GM23338 (cell line): Measurements from ENCODE around the gene MLH1. TPM values are rescaled to one million over a fixed set of nuclear protein-coding genes. Genes with fewer than 3 reads are reported as not detected.
"Not testable (repeated sequence)": the region's sequence is repeated elsewhere in the genome, so short reads cannot be mapped to it uniquely, and the experiment has no call there.

Experiments used
- ATAC-seq: fragments of 200-7000 bp; cut with Tn5 transposase; 3 replicates; pipeline ENCODE4 v1.9.1; 2020
- DNase-seq: peaks from one replicate; pipeline ENCODE4 v3.0.0-alpha.2; 2015; ENCODE audit warnings: low spot score
- H2AFZ ChIP-seq: fragments of 200-600 bp; sonication (generic); 2 replicates; pipeline ENCODE4 v1.8.0; 2016; ENCODE audit warnings: antibody characterized with exemption, mild to moderate bottlenecking, moderate library complexity
- H3F3A ChIP-seq: fragments of 200-600 bp; sonication (generic); replicated peaks from 2 replicates; pipeline ENCODE4 v1.8.0; 2017; ENCODE audit warnings: antibody characterized with exemption, mixed run types, low read depth
- H3K27ac ChIP-seq: fragments of 200-600 bp; sonication (generic); 2 replicates; pipeline ENCODE4 v1.6.1; 2016; ENCODE audit warnings: low read depth
- H3K27me3 ChIP-seq: fragments of 200-600 bp; sonication (generic); 2 replicates; pipeline ENCODE4 v1.8.0; 2016; ENCODE audit warnings: mild to moderate bottlenecking, mixed run types, moderate library complexity; ENCODE audit not compliant: insufficient read depth
- H3K36me3 ChIP-seq: fragments of 200-600 bp; sonication (generic); 2 replicates; pipeline ENCODE4 v1.8.0; 2016; ENCODE audit warnings: mild to moderate bottlenecking; ENCODE audit not compliant: insufficient read depth
- H3K4me1 ChIP-seq: fragments of 200-600 bp; sonication (generic); 2 replicates; pipeline ENCODE4 v1.8.0; 2016; ENCODE audit warnings: mild to moderate bottlenecking, moderate library complexity; ENCODE audit not compliant: insufficient read depth
- H3K4me2 ChIP-seq: fragments of 200-600 bp; sonication (generic); 2 replicates; pipeline ENCODE4 v1.7.1; 2017; ENCODE audit warnings: mixed run types
- H3K4me3 ChIP-seq: fragments of 200-600 bp; sonication (generic); 2 replicates; pipeline ENCODE4 v1.6.1; 2016; ENCODE audit warnings: mixed run types
- H3K79me2 ChIP-seq: fragments of 200-600 bp; sonication (generic); replicated peaks from 2 replicates; pipeline ENCODE4 v1.8.0; 2017; ENCODE audit warnings: mild to moderate bottlenecking; ENCODE audit not compliant: insufficient read depth
- H3K9me2 ChIP-seq: fragments of 200-600 bp; sonication (generic); 2 replicates; pipeline ENCODE4 v1.8.0; 2017; ENCODE audit not compliant: insufficient read depth
- H4K20me1 ChIP-seq: fragments of 200-600 bp; sonication (generic); replicated peaks from 2 replicates; pipeline ENCODE4 v1.8.0; 2017; ENCODE audit warnings: mild to moderate bottlenecking; ENCODE audit not compliant: insufficient read depth
- H3K27ac Mint-ChIP-seq: 2 replicates; pipeline ENCODE4 v1.8.0; 2020; ENCODE audit warnings: inconsistent platforms, mild to moderate bottlenecking, moderate library complexity, mixed read lengths
- H3K27me3 Mint-ChIP-seq: 3 replicates; pipeline ENCODE4 v1.8.0; 2022; ENCODE audit warnings: low read depth, mild to moderate bottlenecking, moderate library complexity, mixed read lengths, inconsistent platforms; ENCODE audit not compliant: insufficient read depth, poor library complexity
- H3K36me3 Mint-ChIP-seq: 3 replicates; pipeline ENCODE4 v1.8.0; 2021; ENCODE audit warnings: low read depth, mild to moderate bottlenecking, inconsistent platforms, moderate library complexity, mixed read lengths
- H3K4me1 Mint-ChIP-seq: 3 replicates; pipeline ENCODE4 v1.8.0; 2020; ENCODE audit warnings: mild to moderate bottlenecking, inconsistent platforms, mixed read lengths
- H3K4me3 Mint-ChIP-seq: 3 replicates; pipeline ENCODE4 v1.8.0; 2021; ENCODE audit warnings: moderate library complexity, mild to moderate bottlenecking, inconsistent platforms, mixed read lengths
- H3K9me3 Mint-ChIP-seq: 3 replicates; pipeline ENCODE4 v1.8.0; 2020; ENCODE audit warnings: moderate library complexity, mild to moderate bottlenecking, inconsistent platforms, mixed read lengths
- CREB1 ChIP-seq: fragments of 250-450 bp; sonication (Bioruptor Pico); IDR thresholded peaks from 2 replicates; pipeline ENCODE4 v1.5.0; 2020; ENCODE audit warnings: low read depth, mild to moderate bottlenecking, moderate library complexity
- EZH2 ChIP-seq: fragments of 200-600 bp; sonication (generic); IDR thresholded peaks from one replicate; pipeline ENCODE4 v1.8.0; 2017; ENCODE audit warnings: antibody characterized with exemption, mild to moderate bottlenecking, low read depth; ENCODE audit not compliant: unreplicated experiment
- EZH2phosphoT487 ChIP-seq: fragments of 200-600 bp; sonication (generic); IDR thresholded peaks from one replicate; pipeline ENCODE4 v1.8.1; 2018; ENCODE audit warnings: antibody characterized with exemption; ENCODE audit not compliant: unreplicated experiment
- POLR2AphosphoS5 ChIP-seq: IDR thresholded peaks from 2 replicates; pipeline ENCODE4 v1.6.1; 2016; ENCODE audit warnings: antibody characterized with exemption, low read depth
- STAT1 ChIP-seq: IDR thresholded peaks from one replicate; pipeline ENCODE4 v1.6.1; 2016; ENCODE audit warnings: antibody characterized with exemption; ENCODE audit not compliant: unreplicated experiment
- ZNF331 ChIP-seq: fragments of 250-450 bp; sonication (Bioruptor Pico); IDR thresholded peaks from 2 replicates; pipeline ENCODE4 v1.5.0; 2020; ENCODE audit warnings: low read depth, mild to moderate bottlenecking, moderate library complexity
- polyA plus RNA-seq: library from polyadenylated mRNA; unstranded; fragments of >200 nt; fragmentation: Nextera tagmentation; extraction: Ambion mirVana; gene quantifications from 2 replicates; pipeline ENCODE4 v1.2.1, GENCODE V29; 2016
- total RNA-seq: library from RNA; depleted of rRNA; stranded (reverse); fragments of >200 nt; shearing (Covaris generic); gene quantifications from 2 replicates; pipeline ENCODE4 v1.2.3, GENCODE V29; 2014
- TF ChIP-seq, protein P1 (sequence below), 2 experiments: fragments of 200-600 bp in 1 of 2; sonication (generic) in 1 of 2; conservative IDR thresholded peaks; 2 replicates each; pipeline versions ENCODE4 v1.5.1 to v1.6.1; 2016 to 2017; ENCODE audit warnings: antibody characterized with exemption in 2 of 2, low read depth in 2 of 2, mild to moderate bottlenecking in 2 of 2, moderate library complexity in 1 of 2
- TF ChIP-seq, protein P2 (sequence below): IDR thresholded peaks from one replicate; pipeline ENCODE4 v1.6.1; 2018; ENCODE audit warnings: antibody characterized with exemption; ENCODE audit not compliant: unreplicated experiment
- TF ChIP-seq, protein P3 (sequence below): fragments of 250-450 bp; sonication (Bioruptor Pico); IDR thresholded peaks from 2 replicates; pipeline ENCODE4 v1.5.0; 2020; ENCODE audit warnings: mild to moderate bottlenecking, moderate library complexity

Gene MLH1
- total and polyA plus RNA-seq, 2 experiments from 2014 or later: 31.7 to 58.0 TPM

DNA sequence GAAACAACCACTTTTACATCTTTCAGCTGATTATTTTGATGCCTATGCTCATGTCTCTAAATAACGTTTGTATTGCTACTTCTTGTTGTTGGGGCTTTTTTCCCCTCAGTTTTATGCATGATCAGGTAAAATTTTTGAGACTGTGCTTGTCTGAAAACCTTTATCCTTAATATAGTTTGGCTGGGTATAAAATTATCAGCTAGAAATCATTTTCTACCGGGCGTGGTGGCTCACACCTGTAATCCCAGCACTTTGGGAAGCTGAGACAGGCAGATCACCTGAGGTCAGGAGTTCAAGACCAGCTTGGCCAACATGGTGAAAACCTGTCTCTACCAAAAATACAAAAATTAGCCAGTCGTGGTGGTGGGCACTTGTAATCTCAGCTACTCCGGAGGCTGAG, 45.5 kb upstream of the MLH1 start:
- H3K4me3 ChIP-seq, H3K4me3 Mint-ChIP-seq, ATAC-seq, H3K79me2 ChIP-seq, DNase-seq, H3K9me2 ChIP-seq, H4K20me1 ChIP-seq, H2AFZ ChIP-seq, H3K4me1 Mint-ChIP-seq, H3K4me2 ChIP-seq, H3K27ac ChIP-seq, H3F3A ChIP-seq, H3K36me3 ChIP-seq, H3K27ac Mint-ChIP-seq: not testable (repeated sequence)
- Histone ChIP-seq H3K27me3 (peaks cover 34% of the 10 kb centered on the region), H3K4me1 (peaks cover 11% of the 10 kb centered on the region)
- peaks cover 24% of the 10 kb centered on the region for H3K9me3 Mint-ChIP-seq
- H3K36me3 Mint-ChIP-seq: peaks cover 23% of the 10 kb centered on the region
- peaks cover 29% of the 10 kb centered on the region for H3K27me3 Mint-ChIP-seq

DNA sequence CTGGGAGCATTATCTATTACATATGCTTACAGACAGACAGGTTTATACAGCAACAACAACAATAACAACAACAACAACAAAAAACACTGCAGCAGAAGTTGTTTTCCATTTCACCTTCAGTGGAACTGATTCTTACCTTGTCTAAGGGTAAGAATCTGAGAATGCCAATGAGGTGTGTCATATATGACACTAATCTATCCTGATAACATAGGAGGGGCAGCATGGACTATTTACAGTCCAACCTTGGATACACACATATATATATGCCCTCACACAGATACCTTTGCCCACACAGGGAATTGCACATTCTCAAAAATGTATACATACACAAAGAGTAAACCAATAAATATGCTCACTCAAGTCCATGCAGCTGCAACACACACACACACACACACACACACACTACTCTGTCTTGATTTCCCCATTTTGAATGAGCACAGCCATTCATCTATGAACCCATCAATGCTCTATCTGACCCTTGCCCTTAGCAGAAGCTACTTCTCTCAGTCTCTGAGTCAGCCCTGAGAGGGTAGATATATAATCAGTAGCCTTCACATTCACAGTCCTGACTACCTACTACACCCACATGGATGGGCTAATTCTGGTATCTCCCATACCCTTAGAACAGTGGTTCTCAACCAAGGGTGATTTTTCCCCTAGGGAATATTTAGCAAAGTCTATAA, 38.7 kb upstream of the MLH1 start:
- Histone ChIP-seq H3K9me2 (peaks cover 3% of the 10 kb centered on the region; the same call in 1 of the 2 replicates), H4K20me1 (no peaks in the 10 kb centered on the region), H3K27me3 (no peaks in the 10 kb centered on the region), H3K4me2 (no peak overlapping the region), H3K27ac (no peak overlapping the region), H3F3A (no peaks in the 10 kb centered on the region), H3K36me3 (no peaks in the 10 kb centered on the region), H3K4me3 (no peak overlapping the region), H3K79me2 (no peaks in the 10 kb centered on the region), H3K4me1 (peaks cover 3% of the 10 kb centered on the region; the same call in 1 of the 2 replicates), H2AFZ (no peak overlapping the region)
- Mint-ChIP-seq H3K4me1 (peaks cover 10% of the 10 kb centered on the region), H3K36me3 (no peaks in the 10 kb centered on the region), H3K27me3 (peaks cover 4% of the 10 kb centered on the region), H3K9me3 (no peaks in the 10 kb centered on the region), H3K4me3 (no peak overlapping the region), H3K27ac (no peak overlapping the region)
- DNase-seq: no peak
- no peak for ATAC-seq
- TF ChIP-seq, protein P1, sequence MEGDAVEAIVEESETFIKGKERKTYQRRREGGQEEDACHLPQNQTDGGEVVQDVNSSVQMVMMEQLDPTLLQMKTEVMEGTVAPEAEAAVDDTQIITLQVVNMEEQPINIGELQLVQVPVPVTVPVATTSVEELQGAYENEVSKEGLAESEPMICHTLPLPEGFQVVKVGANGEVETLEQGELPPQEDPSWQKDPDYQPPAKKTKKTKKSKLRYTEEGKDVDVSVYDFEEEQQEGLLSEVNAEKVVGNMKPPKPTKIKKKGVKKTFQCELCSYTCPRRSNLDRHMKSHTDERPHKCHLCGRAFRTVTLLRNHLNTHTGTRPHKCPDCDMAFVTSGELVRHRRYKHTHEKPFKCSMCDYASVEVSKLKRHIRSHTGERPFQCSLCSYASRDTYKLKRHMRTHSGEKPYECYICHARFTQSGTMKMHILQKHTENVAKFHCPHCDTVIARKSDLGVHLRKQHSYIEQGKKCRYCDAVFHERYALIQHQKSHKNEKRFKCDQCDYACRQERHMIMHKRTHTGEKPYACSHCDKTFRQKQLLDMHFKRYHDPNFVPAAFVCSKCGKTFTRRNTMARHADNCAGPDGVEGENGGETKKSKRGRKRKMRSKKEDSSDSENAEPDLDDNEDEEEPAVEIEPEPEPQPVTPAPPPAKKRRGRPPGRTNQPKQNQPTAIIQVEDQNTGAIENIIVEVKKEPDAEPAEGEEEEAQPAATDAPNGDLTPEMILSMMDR (conservative IDR thresholded peaks at IDR 0.05; ENCODE audit: low read depth in 2 of 2): no peak
- TF ChIP-seq, protein P2, sequence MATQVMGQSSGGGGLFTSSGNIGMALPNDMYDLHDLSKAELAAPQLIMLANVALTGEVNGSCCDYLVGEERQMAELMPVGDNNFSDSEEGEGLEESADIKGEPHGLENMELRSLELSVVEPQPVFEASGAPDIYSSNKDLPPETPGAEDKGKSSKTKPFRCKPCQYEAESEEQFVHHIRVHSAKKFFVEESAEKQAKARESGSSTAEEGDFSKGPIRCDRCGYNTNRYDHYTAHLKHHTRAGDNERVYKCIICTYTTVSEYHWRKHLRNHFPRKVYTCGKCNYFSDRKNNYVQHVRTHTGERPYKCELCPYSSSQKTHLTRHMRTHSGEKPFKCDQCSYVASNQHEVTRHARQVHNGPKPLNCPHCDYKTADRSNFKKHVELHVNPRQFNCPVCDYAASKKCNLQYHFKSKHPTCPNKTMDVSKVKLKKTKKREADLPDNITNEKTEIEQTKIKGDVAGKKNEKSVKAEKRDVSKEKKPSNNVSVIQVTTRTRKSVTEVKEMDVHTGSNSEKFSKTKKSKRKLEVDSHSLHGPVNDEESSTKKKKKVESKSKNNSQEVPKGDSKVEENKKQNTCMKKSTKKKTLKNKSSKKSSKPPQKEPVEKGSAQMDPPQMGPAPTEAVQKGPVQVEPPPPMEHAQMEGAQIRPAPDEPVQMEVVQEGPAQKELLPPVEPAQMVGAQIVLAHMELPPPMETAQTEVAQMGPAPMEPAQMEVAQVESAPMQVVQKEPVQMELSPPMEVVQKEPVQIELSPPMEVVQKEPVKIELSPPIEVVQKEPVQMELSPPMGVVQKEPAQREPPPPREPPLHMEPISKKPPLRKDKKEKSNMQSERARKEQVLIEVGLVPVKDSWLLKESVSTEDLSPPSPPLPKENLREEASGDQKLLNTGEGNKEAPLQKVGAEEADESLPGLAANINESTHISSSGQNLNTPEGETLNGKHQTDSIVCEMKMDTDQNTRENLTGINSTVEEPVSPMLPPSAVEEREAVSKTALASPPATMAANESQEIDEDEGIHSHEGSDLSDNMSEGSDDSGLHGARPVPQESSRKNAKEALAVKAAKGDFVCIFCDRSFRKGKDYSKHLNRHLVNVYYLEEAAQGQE: no peak
- TF ChIP-seq, protein P3, sequence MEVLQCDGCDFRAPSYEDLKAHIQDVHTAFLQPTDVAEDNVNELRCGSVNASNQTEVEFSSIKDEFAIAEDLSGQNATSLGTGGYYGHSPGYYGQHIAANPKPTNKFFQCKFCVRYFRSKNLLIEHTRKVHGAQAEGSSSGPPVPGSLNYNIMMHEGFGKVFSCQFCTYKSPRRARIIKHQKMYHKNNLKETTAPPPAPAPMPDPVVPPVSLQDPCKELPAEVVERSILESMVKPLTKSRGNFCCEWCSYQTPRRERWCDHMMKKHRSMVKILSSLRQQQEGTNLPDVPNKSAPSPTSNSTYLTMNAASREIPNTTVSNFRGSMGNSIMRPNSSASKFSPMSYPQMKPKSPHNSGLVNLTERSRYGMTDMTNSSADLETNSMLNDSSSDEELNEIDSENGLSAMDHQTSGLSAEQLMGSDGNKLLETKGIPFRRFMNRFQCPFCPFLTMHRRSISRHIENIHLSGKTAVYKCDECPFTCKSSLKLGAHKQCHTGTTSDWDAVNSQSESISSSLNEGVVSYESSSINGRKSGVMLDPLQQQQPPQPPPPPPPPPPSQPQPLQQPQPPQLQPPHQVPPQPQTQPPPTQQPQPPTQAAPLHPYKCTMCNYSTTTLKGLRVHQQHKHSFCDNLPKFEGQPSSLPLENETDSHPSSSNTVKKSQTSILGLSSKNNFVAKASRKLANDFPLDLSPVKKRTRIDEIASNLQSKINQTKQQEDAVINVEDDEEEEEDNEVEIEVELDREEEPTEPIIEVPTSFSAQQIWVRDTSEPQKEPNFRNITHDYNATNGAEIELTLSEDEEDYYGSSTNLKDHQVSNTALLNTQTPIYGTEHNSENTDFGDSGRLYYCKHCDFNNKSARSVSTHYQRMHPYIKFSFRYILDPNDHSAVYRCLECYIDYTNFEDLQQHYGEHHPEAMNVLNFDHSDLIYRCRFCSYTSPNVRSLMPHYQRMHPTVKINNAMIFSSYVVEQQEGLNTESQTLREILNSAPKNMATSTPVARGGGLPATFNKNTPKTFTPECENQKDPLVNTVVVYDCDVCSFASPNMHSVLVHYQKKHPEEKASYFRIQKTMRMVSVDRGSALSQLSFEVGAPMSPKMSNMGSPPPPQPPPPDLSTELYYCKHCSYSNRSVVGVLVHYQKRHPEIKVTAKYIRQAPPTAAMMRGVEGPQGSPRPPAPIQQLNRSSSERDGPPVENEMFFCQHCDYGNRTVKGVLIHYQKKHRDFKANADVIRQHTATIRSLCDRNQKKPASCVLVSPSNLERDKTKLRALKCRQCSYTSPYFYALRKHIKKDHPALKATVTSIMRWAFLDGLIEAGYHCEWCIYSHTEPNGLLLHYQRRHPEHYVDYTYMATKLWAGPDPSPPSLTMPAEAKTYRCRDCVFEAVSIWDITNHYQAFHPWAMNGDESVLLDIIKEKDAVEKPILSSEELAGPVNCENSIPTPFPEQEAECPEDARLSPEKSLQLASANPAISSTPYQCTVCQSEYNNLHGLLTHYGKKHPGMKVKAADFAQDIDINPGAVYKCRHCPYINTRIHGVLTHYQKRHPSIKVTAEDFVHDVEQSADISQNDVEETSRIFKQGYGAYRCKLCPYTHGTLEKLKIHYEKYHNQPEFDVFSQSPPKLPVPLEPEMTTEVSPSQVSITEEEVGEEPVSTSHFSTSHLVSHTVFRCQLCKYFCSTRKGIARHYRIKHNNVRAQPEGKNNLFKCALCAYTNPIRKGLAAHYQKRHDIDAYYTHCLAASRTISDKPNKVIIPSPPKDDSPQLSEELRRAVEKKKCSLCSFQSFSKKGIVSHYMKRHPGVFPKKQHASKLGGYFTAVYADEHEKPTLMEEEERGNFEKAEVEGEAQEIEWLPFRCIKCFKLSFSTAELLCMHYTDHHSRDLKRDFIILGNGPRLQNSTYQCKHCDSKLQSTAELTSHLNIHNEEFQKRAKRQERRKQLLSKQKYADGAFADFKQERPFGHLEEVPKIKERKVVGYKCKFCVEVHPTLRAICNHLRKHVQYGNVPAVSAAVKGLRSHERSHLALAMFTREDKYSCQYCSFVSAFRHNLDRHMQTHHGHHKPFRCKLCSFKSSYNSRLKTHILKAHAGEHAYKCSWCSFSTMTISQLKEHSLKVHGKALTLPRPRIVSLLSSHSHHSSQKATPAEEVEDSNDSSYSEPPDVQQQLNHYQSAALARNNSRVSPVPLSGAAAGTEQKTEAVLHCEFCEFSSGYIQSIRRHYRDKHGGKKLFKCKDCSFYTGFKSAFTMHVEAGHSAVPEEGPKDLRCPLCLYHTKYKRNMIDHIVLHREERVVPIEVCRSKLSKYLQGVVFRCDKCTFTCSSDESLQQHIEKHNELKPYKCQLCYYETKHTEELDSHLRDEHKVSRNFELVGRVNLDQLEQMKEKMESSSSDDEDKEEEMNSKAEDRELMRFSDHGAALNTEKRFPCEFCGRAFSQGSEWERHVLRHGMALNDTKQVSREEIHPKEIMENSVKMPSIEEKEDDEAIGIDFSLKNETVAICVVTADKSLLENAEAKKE (CRISPR knock-in tag): no peak
- TF ChIP-seq STAT1 (no peak), EZH2phosphoT487 (no peak), POLR2AphosphoS5 (no peak), EZH2 (no peak), ZNF331 (no peak), CREB1 (CRISPR knock-in tag) (no peak)
